Measurements from ENCODE around the gene SCN2B. TPM values are rescaled to one million over a fixed set of nuclear protein-coding genes. Genes with fewer than 3 reads are reported as not detected.

SCN2B gene
- total and polyA plus RNA-seq, 2 of the 4 experiments (the other 2 are of a cell fraction): under 0.01 to 0.05 TPM

DNA sequence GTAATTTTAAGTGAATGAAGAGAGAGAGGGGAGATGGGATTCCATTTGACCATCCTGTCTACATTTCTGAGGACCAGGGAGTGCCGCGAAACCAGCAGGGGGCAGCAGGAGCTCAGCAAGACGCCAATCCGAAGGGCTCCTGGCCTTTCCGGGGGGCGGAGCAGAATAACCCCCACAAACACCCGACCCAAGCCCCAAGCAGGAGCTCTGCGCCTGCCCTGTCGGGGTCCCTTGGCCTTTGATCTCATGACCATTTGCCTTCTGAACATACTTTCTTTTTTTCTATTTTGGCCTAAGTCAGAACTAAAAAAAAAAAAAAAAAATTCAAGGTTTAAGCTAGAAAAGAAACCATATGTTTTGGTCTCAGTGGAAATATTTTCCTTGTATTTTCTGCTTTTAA, 21.9 kb upstream of the SCN2B start:
- BruUV-seq (replicated peaks): no TSS peak
- H4K5ac ChIP-seq (ENCODE audit: low read depth, low read length): no peak overlapping the region
- peak; percentile 88 for ATAC-seq (ENCODE audit: low read depth)

More for the DNA sequence above, 21.9 kb upstream of the SCN2B start:
- Histone ChIP-seq H3K4me3 (ENCODE audit: insufficient read depth, low read depth, low read length) (no peak overlapping the region), H2BK20ac (ENCODE audit: low read depth, low read length) (no peak overlapping the region), H3K14ac (replicated peaks; ENCODE audit: low read depth, low read length) (no peak overlapping the region), H4K20me1 (ENCODE audit: insufficient read depth, low read length) (no peaks in the 10 kb centered on the region), H3K79me1 (ENCODE audit: low read depth in 1 of 2, low read length in 2 of 2) (no peaks in the 10 kb centered on the region), H3K18ac (ENCODE audit: low read depth, low read length) (no peak overlapping the region), H2BK5ac (ENCODE audit: low read depth, low read length, poor library complexity, severe bottlenecking) (no peak overlapping the region), H3K4ac (ENCODE audit: low read depth, low read length) (no peak overlapping the region), H3K27me3 (ENCODE audit: control insufficient read depth, insufficient read depth, low read length) (peaks cover 4% of the 10 kb centered on the region), H2AK5ac (ENCODE audit: low read depth, low read length) (no peak overlapping the region), H3K4me2 (ENCODE audit: low read depth, low read length) (peak overlapping the region; percentile 76; the same call in 1 of the 2 replicates), H3K56ac (ENCODE audit: extremely low read depth, insufficient read depth, low read length) (no peak overlapping the region), H4K91ac (ENCODE audit: insufficient read depth, low read depth, low read length) (no peak overlapping the region), H3K9ac (ENCODE audit: low read depth, low read length) (no peak overlapping the region), H3K23ac (ENCODE audit: low read depth, low read length) (no peak overlapping the region), H3K9me1 (ENCODE audit: insufficient read depth, low read length) (no peaks in the 10 kb centered on the region), H3K9me3 (ENCODE audit: control insufficient read depth, insufficient read depth, low read length) (no peaks in the 10 kb centered on the region), H3K36me3 (ENCODE audit: control insufficient read depth, insufficient read depth, low read length) (no peaks in the 10 kb centered on the region), H2AFZ (replicated peaks; ENCODE audit: low read length, poor library complexity) (peak overlapping the region; percentile 48), H2BK120ac (ENCODE audit: low read depth, low read length) (no peak overlapping the region), H3K27ac (ENCODE audit: insufficient read depth, low read length) (no peak overlapping the region), H3K4me1 (ENCODE audit: control insufficient read depth, insufficient read depth, low read length) (no peaks in the 10 kb centered on the region), H2BK15ac (ENCODE audit: low read depth, low read length) (no peak overlapping the region), H2AK9ac (replicated peaks; ENCODE audit: low read depth, low read length, poor library complexity) (no peak overlapping the region), H4K8ac (ENCODE audit: low read depth in 2 of 2, low read length in 2 of 2) (no peak overlapping the region)
- peak; percentile 44 for DNase-seq
- intact Hi-C loops (cut with micrococcal nuclease) (loop anchor here (1.0 to 5.0 kb wide), 3 partner anchors 53 to 369 kb away; partner anchors contain the start of gene IFT46), dilution Hi-C loops (cut with HindIII; ENCODE audit: low sequenced_read_pairs, unreplicated experiment) (no loop called here), in situ Hi-C loops (cut with MboI; ENCODE audit: low sequenced_read_pairs) (loop anchor here (5.0 kb wide), 1 partner anchor 149 kb away; no protein-coding TSS in a partner anchor)
- TF ChIP-seq RCOR1 (IDR thresholded peaks at IDR 0.05; ENCODE audit: insufficient replicate concordance, low read length) (no peak), FOS (IDR thresholded peaks at IDR 0.05; ENCODE audit: low read depth, low read length) (no peak), RAD21 (IDR thresholded peaks at IDR 0.05; ENCODE audit: low read length) (peak; percentile 73), MXI1 (IDR thresholded peaks at IDR 0.05; ENCODE audit: borderline replicate concordance, low read depth, low read length) (no peak), RFX5 (IDR thresholded peaks at IDR 0.05; ENCODE audit: low read depth, low read length) (no peak), SMC3 (IDR thresholded peaks at IDR 0.05; ENCODE audit: low read depth, low read length) (peak; percentile 64)
- TF ChIP-seq, protein P1, sequence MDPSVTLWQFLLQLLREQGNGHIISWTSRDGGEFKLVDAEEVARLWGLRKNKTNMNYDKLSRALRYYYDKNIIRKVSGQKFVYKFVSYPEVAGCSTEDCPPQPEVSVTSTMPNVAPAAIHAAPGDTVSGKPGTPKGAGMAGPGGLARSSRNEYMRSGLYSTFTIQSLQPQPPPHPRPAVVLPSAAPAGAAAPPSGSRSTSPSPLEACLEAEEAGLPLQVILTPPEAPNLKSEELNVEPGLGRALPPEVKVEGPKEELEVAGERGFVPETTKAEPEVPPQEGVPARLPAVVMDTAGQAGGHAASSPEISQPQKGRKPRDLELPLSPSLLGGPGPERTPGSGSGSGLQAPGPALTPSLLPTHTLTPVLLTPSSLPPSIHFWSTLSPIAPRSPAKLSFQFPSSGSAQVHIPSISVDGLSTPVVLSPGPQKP (IDR thresholded peaks at IDR 0.05; ENCODE audit: borderline replicate concordance, low read depth, low read length): no peak
- TF ChIP-seq, protein P2, sequence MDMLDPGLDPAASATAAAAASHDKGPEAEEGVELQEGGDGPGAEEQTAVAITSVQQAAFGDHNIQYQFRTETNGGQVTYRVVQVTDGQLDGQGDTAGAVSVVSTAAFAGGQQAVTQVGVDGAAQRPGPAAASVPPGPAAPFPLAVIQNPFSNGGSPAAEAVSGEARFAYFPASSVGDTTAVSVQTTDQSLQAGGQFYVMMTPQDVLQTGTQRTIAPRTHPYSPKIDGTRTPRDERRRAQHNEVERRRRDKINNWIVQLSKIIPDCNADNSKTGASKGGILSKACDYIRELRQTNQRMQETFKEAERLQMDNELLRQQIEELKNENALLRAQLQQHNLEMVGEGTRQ (IDR thresholded peaks at IDR 0.05; ENCODE audit: low read depth, low read length): no peak
- TF ChIP-seq, protein P3, sequence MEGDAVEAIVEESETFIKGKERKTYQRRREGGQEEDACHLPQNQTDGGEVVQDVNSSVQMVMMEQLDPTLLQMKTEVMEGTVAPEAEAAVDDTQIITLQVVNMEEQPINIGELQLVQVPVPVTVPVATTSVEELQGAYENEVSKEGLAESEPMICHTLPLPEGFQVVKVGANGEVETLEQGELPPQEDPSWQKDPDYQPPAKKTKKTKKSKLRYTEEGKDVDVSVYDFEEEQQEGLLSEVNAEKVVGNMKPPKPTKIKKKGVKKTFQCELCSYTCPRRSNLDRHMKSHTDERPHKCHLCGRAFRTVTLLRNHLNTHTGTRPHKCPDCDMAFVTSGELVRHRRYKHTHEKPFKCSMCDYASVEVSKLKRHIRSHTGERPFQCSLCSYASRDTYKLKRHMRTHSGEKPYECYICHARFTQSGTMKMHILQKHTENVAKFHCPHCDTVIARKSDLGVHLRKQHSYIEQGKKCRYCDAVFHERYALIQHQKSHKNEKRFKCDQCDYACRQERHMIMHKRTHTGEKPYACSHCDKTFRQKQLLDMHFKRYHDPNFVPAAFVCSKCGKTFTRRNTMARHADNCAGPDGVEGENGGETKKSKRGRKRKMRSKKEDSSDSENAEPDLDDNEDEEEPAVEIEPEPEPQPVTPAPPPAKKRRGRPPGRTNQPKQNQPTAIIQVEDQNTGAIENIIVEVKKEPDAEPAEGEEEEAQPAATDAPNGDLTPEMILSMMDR (conservative IDR thresholded peaks at IDR 0.05; ENCODE audit: low read depth, low read length): peak; percentile 77
- no CpG with 5 or more reads among the region's 9 CpGs for WGBS, 2 experiments (ENCODE audit: extremely low coverage in 2 of 2, insufficient read length in 1 of 2)
- POLR2A ChIA-PET (ENCODE audit: unreplicated experiment): no interaction called here
- CTCF ChIA-PET: interaction anchor here (0.6 to 1.5 kb wide), 18 partner anchors 16 to 1741 kb away, joined by 3 to 11 read pairs (median 4); partner anchors contain the start of genes CD3D and SCN2B

All from IMR-90 (cell line).